Measurements from ENCODE around the gene AP3S2. TPM values are rescaled to one million over a fixed set of nuclear protein-coding genes. Genes with fewer than 3 reads are reported as not detected.

AP3S2 gene
- total RNA-seq, 1 donor from 2014 or later, result 16.0 TPM

DNA sequence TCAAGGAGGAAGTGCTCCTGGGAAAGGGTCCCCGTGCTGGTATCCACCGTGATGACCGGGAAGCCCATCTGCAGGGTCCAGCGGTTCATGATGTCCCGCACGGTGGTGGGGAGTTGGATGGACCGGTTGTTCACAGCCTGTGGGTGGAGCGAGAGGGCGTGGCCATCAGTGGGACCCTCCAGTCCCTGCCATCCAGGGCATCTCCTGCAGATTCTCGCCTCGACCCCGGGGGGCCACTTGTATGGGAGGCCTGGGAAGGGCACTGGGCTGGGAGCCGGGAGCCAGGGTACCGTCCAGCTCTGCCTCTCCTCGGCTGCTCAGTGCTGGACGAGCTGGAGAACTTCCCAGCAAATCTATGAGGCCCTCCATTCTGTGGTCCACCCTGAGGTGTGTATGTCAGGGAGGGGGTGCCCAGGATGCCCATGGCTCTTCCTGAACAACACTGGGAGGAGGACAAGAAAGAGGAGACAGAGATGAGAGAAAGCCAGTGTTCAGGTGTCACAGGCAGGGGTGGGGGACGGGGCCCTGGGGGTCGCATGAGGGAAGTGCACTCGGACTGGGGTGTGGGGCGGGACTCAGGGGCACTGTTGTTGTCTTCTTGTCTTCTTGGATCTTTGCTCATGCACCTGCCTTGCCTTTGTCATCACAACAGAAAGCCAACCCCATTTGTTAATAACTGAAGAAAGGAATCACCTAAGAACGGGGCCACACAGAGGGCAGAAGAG is 92.2 kb downstream of the AP3S2 start:
- H3K4me3 ChIP-seq, result no peak overlapping the region
- no peaks in the 10 kb centered on the region for H3K36me3 ChIP-seq
- no peaks in the 10 kb centered on the region for H3K27me3 ChIP-seq
- H3K9me3 ChIP-seq, result peaks cover 0 to 4% of the 10 kb centered on the region in 2 donors
- no peaks in the 10 kb centered on the region for H3K4me1 ChIP-seq
- no peak overlapping the region for H3K27ac ChIP-seq
- intact Hi-C loops (cut with DNase I), result no loop called here
- TF ChIP-seq CTCF (IDR thresholded peaks at IDR 0.05), result no peak
- no peak for DNase-seq (ENCODE audit: low spot score in 2 of 2)

- Histone ChIP-seq H3K9me3 (peaks cover 0 to 5% of the 10 kb centered on the region in 2 donors), H3K36me3 (no peaks in the 10 kb centered on the region), H3K27me3 (no peaks in the 10 kb centered on the region), H3K4me1 (no peaks in the 10 kb centered on the region), H3K4me3 (no peak overlapping the region), H3K27ac (no peak overlapping the region)
- TF ChIP-seq CTCF (IDR thresholded peaks at IDR 0.05), result no peak
- intact Hi-C loops (cut with DNase I), result no loop called here
- no peak for DNase-seq (ENCODE audit: low spot score in 2 of 2)
These were observed 93.8 kb downstream of the AP3S2 start for GRCh38 chr15:89799918-89800498.

GRCh38 chr15:89799011-89799911 is 94.5 kb downstream of the AP3S2 start:
- no peak overlapping the region for H3K4me3 ChIP-seq
- H3K9me3 ChIP-seq, result peaks cover 0 to 5% of the 10 kb centered on the region in 2 donors
- no peak for TF ChIP-seq CTCF (IDR thresholded peaks at IDR 0.05)
- no peaks in the 10 kb centered on the region for H3K4me1 ChIP-seq
- no peak for DNase-seq (ENCODE audit: low spot score in 2 of 2)
- H3K27ac ChIP-seq, result no peak overlapping the region
- H3K27me3 ChIP-seq, result no peaks in the 10 kb centered on the region
- H3K36me3 ChIP-seq, result no peaks in the 10 kb centered on the region
- intact Hi-C loops (cut with DNase I), result no loop called here

DNA sequence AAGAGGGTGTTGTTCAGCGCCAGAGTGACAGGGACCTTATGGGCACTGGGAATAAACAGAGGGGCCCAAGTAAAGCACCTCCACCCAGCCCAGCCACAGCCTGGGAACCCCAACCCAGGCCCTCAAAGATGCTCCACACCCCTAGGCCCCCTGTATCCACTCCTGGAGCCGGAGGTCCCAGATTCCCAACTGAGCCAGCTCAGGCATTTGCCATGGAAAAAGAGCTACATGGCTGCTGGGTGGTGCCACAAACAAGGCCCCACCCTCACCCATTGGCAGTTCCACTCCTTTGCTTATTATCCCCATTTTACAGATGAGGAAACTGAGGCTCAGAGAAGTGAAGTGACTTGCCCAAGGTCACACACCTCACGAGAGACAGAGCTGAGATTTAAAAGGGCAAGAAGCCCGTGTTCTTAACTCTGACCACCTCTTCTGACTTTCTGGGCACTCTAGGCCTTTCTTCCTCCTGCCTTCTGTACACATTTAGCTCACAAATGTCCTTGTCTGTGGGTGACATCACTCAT is 96.1 kb downstream of the AP3S2 start:
- Histone ChIP-seq H3K27ac (no peak overlapping the region), H3K4me1 (no peaks in the 10 kb centered on the region), H3K36me3 (no peaks in the 10 kb centered on the region), H3K4me3 (no peak overlapping the region), H3K9me3 (peaks cover 0 to 5% of the 10 kb centered on the region in 2 donors), H3K27me3 (no peaks in the 10 kb centered on the region)
- no peak for DNase-seq (ENCODE audit: low spot score in 2 of 2)
- intact Hi-C loops (cut with DNase I), result no loop called here
- no peak for TF ChIP-seq CTCF (IDR thresholded peaks at IDR 0.05)

DNA sequence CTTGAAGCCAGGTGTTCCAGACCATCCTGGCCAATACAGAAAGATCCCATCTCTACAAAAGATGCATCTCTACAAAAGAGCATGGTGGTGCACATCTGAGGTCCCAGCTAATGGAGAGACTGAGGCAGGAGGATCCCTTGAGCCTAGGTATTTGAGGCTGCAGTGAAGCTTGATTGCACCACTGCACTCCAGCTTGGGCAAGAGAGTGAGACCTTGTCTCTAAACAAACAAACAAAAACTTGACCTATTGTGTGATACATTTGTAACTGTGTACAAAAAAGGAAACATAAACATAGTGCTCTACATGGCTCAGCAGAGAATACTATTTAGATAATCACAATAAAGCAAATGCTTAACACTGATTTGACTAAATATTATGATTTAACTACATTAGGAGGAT is 97.8 kb downstream of the AP3S2 start:
- no peak for TF ChIP-seq CTCF (IDR thresholded peaks at IDR 0.05)
- intact Hi-C loops (cut with DNase I), result no loop called here
- Histone ChIP-seq H3K36me3 (no peaks in the 10 kb centered on the region), H3K4me1 (no peaks in the 10 kb centered on the region), H3K4me3 (no peak overlapping the region), H3K27ac (no peak overlapping the region), H3K27me3 (no peaks in the 10 kb centered on the region), H3K9me3 (peaks cover 0 to 5% of the 10 kb centered on the region in 2 donors)
- no peak for DNase-seq (ENCODE audit: low spot score in 2 of 2)
